Ovary (tissue), 9 donors: ENCODE results near the gene ZMYND11. TPM values are rescaled to one million over a fixed set of nuclear protein-coding genes. Genes with fewer than 3 reads are reported as not detected.

Source experiments
- DNase-seq, 5 donors: peaks; one replicate each; pipeline ENCODE4 v3.0.0-alpha.2; 2019 to 2020
- H3K27ac ChIP-seq, 2 donors: fragments of 200-600 bp; one replicate each; pipeline versions ENCODE4 v1.5.1 to v1.8.0; 2019 to 2022
- H3K27me3 ChIP-seq: fragments of 200-600 bp; one replicate; pipeline ENCODE4 v1.8.0; 2022
- H3K36me3 ChIP-seq: fragments of 200-600 bp; sonication (generic); one replicate; pipeline ENCODE4 v1.5.1; 2019
- H3K4me1 ChIP-seq: one replicate; pipeline ENCODE4 v1.8.1; 2013; ENCODE audit warnings: mild to moderate bottlenecking, moderate library complexity; ENCODE audit not compliant: insufficient read depth
- H3K4me3 ChIP-seq: fragments of 200-600 bp; sonication (generic); one replicate; pipeline ENCODE4 v1.5.1; 2017
- H3K9me3 ChIP-seq, 2 donors: fragments of 200-600 bp in 1 of 2; sonication (generic) in 1 of 2; one replicate each; pipeline versions ENCODE4 v1.5.1 to v1.8.1; 2013 to 2019; ENCODE audit warnings: mild to moderate bottlenecking in 1 of 2, moderate library complexity in 1 of 2
- CTCF ChIP-seq, 3 donors: fragments of 450-650 bp in 2 of 3; fragments of 200-600 bp in 1 of 3; IDR thresholded peaks; one replicate each; pipeline versions ENCODE4 v1.5.1 to v1.8.0; 2016 to 2022; ENCODE audit warnings: antibody characterized with exemption in 3 of 3, mild to moderate bottlenecking in 1 of 3
- EP300 ChIP-seq: sonication (generic); formaldehyde crosslinking; IDR thresholded peaks from one replicate; pipeline ENCODE4 v1.6.1; 2017; ENCODE audit warnings: antibody characterized with exemption
- POLR2A ChIP-seq: fragments of 450-650 bp; IDR thresholded peaks from one replicate; pipeline ENCODE4 v1.6.1; 2017; ENCODE audit warnings: antibody characterized with exemption, mild to moderate bottlenecking, moderate library complexity
- WGBS, 3 donors: extraction: QIAGEN DNeasy Blood & Tissue Kit in 1 of 3; methylation state at CpG; one replicate each; pipeline versions ENCODE4 v1.1.5 to v1.1.7; 2013 to 2017; 5-methylcytosine and 5-hydroxymethylcytosine counted together
- intact Hi-C, 4 donors: fragments of 100-400 bp; cut with DNase I; formaldehyde crosslinking; loops; one replicate each; pipeline versions ENCODE4 v1.11.0 to v1.15.1; 2022 to 2023
- polyA plus RNA-seq, 2 donors: library from polyadenylated mRNA; stranded (reverse); fragments of 200-250 nt in 1 of 2; fragments of 350-450 nt in 1 of 2; fragmentation: Illumina TruSeq in 1 of 2; extraction: RNeasy Lipid Tissue Mini Kit (QIAGEN cat#74804) in 1 of 2; gene quantifications; one replicate each; pipeline ENCODE4 v1.2.3, GENCODE V29; 2013 to 2014
- total RNA-seq, 7 donors: library from RNA; depleted of rRNA in 2 of 7; stranded (reverse); fragments of >200 nt in 2 of 7; fragmentation: NEBNext Ultra II Directional in 3 of 7; extraction: Animal tissue kit (Norgen Biotek cat#: 25700) in 3 of 7; gene quantifications; one replicate each; pipeline versions ENCODE4 v1.1.0 to v1.2.4, GENCODE V29; 2016 to 2023
- donor health status: DM: no; HTN: no; CAD: no; lungs with moderate emphysema.
- donor health status: DM: no; HTN: no; CAD: no.
- donor health status: Bipolar disorder and iron deficiency.
- donor health status: DM: yes; HTN: yes; CAD: no.
- donor health status: DM: no; HTN: no; CAD: no.
- donor health status: DM: yes; HTN: yes; CAD: no.

Gene ZMYND11
- total and polyA plus RNA-seq, 9 donors, result 48.4 to 93.6 (median 83.5) TPM

- no peaks in the 10 kb centered on the region for H3K9me3 ChIP-seq
- intact Hi-C loops, result no loop called here
- H3K4me1 ChIP-seq, result no peaks in the 10 kb centered on the region
- TF ChIP-seq CTCF (IDR thresholded peaks at IDR 0.05), result no peak
- no peak for TF ChIP-seq POLR2A
- TF ChIP-seq EP300, result no peak
- WGBS, 3 donors, result 87 to 89% (median 89%) methylated on average over 6 of the region's 6 CpGs
- H3K4me3 ChIP-seq, result no peak overlapping the region
- H3K27ac ChIP-seq, result no peak overlapping the region
- no peaks in the 10 kb centered on the region for H3K27me3 ChIP-seq
- DNase-seq, result no peak
- H3K36me3 ChIP-seq, result no peaks in the 10 kb centered on the region
Measured at GRCh38 chr10:228366-228765, 93.1 kb downstream of the ZMYND11 start.

- no peak for TF ChIP-seq CTCF (IDR thresholded peaks at IDR 0.05)
- no peak for TF ChIP-seq POLR2A
- no peak for TF ChIP-seq EP300
- no peak for DNase-seq
- H3K4me3 ChIP-seq, result no peak overlapping the region
- H3K36me3 ChIP-seq, result no peaks in the 10 kb centered on the region
- H3K9me3 ChIP-seq, result no peaks in the 10 kb centered on the region
- no peaks in the 10 kb centered on the region for H3K4me1 ChIP-seq
- no peaks in the 10 kb centered on the region for H3K27me3 ChIP-seq
- intact Hi-C loops, result no loop called here
- 92 to 95% (median 95%) methylated on average over 9 of the region's 9 CpGs for WGBS, 3 donors
- no peak overlapping the region for H3K27ac ChIP-seq
Measured at GRCh38 chr10:230758-231157, 95.5 kb downstream of the ZMYND11 start.

- TF ChIP-seq CTCF (IDR thresholded peaks at IDR 0.05), result no peak
- no peak for TF ChIP-seq POLR2A
- 40 to 50% (median 40%) methylated on average over 3 of the region's 3 CpGs for WGBS, 3 donors
- Histone ChIP-seq H3K9me3 (no peaks in the 10 kb centered on the region), H3K27me3 (no peaks in the 10 kb centered on the region), H3K4me1 (no peaks in the 10 kb centered on the region), H3K4me3 (no peak overlapping the region), H3K27ac (no peak overlapping the region), H3K36me3 (no peaks in the 10 kb centered on the region)
- DNase-seq, result no peak
- intact Hi-C loops, result no loop called here
Measured at GRCh38 chr10:232061-232460, 96.8 kb downstream of the ZMYND11 start.

GRCh38 chr10:232878-233277 lies 97.6 kb downstream of the ZMYND11 start:
- no peak overlapping the region for H3K27ac ChIP-seq
- H3K4me3 ChIP-seq, result no peak overlapping the region
- intact Hi-C loops, result no loop called here
- no peak for DNase-seq
- no peaks in the 10 kb centered on the region for H3K36me3 ChIP-seq
- H3K9me3 ChIP-seq, result no peaks in the 10 kb centered on the region
- no peaks in the 10 kb centered on the region for H3K27me3 ChIP-seq
- no peaks in the 10 kb centered on the region for H3K4me1 ChIP-seq
- WGBS, 3 donors, result 93 to 95% (median 95%) methylated on average over 11 of the region's 11 CpGs
- TF ChIP-seq CTCF (IDR thresholded peaks at IDR 0.05) (no peak), EP300 (no peak), POLR2A (no peak)
